8988T (cell line): ENCODE data around the gene PRRC2B.
"Not testable (repeated sequence)": the region's sequence is repeated elsewhere in the genome, so short reads cannot be mapped to it uniquely, and the experiment has no call there.

ENCODE experiments used
- DNase-seq: peaks from one replicate; pipeline ENCODE4 v3.0.0; 2011

The PRRC2B gene

GRCh38 chr9:131546336-131547084 is 152.6 kb downstream of the PRRC2B start:
- peak; percentile 79 for DNase-seq

GRCh38 chr9:131549186-131549585 is 155.3 kb downstream of the PRRC2B start:
- DNase-seq = not testable (repeated sequence)
